Loucy (cell line): Measurements from ENCODE around the gene ITGA2.

Experiments
- H2AFZ ChIP-seq: fragments of 200-600 bp; sonication (generic); 2 replicates; pipeline ENCODE4 v1.6.0; 2016; ENCODE audit warnings: antibody characterized with exemption, mild to moderate bottlenecking, low read length, moderate library complexity
- H3F3A ChIP-seq: fragments of 200-600 bp; 2 replicates; pipeline ENCODE4 v1.6.0; 2016; ENCODE audit warnings: antibody characterized with exemption, low read depth, mild to moderate bottlenecking
- H3K27me3 ChIP-seq: fragments of 200-600 bp; sonication (generic); 2 replicates; pipeline ENCODE4 v1.6.1; 2014; ENCODE audit warnings: low read length, mild to moderate bottlenecking; ENCODE audit not compliant: insufficient read depth, poor library complexity, severe bottlenecking
- H3K36me3 ChIP-seq: fragments of 200-600 bp; sonication (generic); 2 replicates; pipeline ENCODE4 v1.6.1; 2016; ENCODE audit warnings: low read length; ENCODE audit not compliant: insufficient read depth
- H3K4me1 ChIP-seq: fragments of 200-600 bp; sonication (generic); 2 replicates; pipeline ENCODE4 v1.5.1; 2014; ENCODE audit warnings: low read length, mild to moderate bottlenecking; ENCODE audit not compliant: insufficient read depth, poor library complexity, severe bottlenecking
- H3K4me2 ChIP-seq: fragments of 200-600 bp; sonication (generic); 2 replicates; pipeline ENCODE4 v1.6.0; 2014; ENCODE audit warnings: antibody characterized with exemption, low read length, low read depth, mild to moderate bottlenecking; ENCODE audit not compliant: poor library complexity, severe bottlenecking
- H3K4me3 ChIP-seq: fragments of 200-600 bp; sonication (generic); 2 replicates; pipeline ENCODE4 v1.5.1; 2014; ENCODE audit warnings: low read length, mild to moderate bottlenecking, mixed read lengths; ENCODE audit not compliant: poor library complexity, severe bottlenecking
- H3K79me2 ChIP-seq: fragments of 200-600 bp; sonication (generic); 2 replicates; pipeline ENCODE4 v1.6.1; 2014; ENCODE audit warnings: low read length; ENCODE audit not compliant: insufficient read depth
- H3K9ac ChIP-seq: fragments of 200-600 bp; sonication (generic); 2 replicates; pipeline ENCODE4 v1.6.0; 2014; ENCODE audit warnings: mild to moderate bottlenecking, low read depth, low read length, moderate library complexity; ENCODE audit not compliant: poor library complexity, severe bottlenecking
- H3K9me2 ChIP-seq: fragments of 200-600 bp; sonication (generic); replicated peaks from 2 replicates; pipeline ENCODE4 v1.6.1; 2016; ENCODE audit warnings: low read depth, low read length, mixed read lengths
- H3K9me3 ChIP-seq: fragments of 200-600 bp; sonication (generic); 2 replicates; pipeline ENCODE4 v1.6.1; 2014; ENCODE audit warnings: mild to moderate bottlenecking, antibody characterized with exemption, low read length, low read depth; ENCODE audit not compliant: insufficient read depth
- H4K20me1 ChIP-seq: fragments of 200-600 bp; sonication (generic); 2 replicates; pipeline ENCODE4 v1.6.0; 2014; ENCODE audit warnings: antibody characterized with exemption, low read length, mild to moderate bottlenecking; ENCODE audit not compliant: insufficient read depth, poor library complexity, severe bottlenecking
- CTCF ChIP-seq: fragments of 200-600 bp; sonication (generic); conservative IDR thresholded peaks from 2 replicates; pipeline ENCODE4 v1.5.1; 2014; ENCODE audit warnings: mild to moderate bottlenecking, antibody characterized with exemption, low read length
- EZH2phosphoT487 ChIP-seq: fragments of 200-600 bp; IDR thresholded peaks from 2 replicates; pipeline ENCODE4 v1.6.1; 2018; ENCODE audit warnings: antibody characterized with exemption, mild to moderate bottlenecking, moderate library complexity, borderline replicate concordance

ITGA2 gene

GRCh38 chr5:52987711-52988331 lies 1.3 kb upstream of the ITGA2 start:
- Histone ChIP-seq H3K9me2 (no peaks in the 10 kb centered on the region), H3K9ac (no peak overlapping the region), H3K79me2 (no peaks in the 10 kb centered on the region), H3F3A (no peaks in the 10 kb centered on the region; the same call in 1 of the 2 replicates), H3K27me3 (no peaks in the 10 kb centered on the region), H3K4me1 (peaks cover 27% of the 10 kb centered on the region), H4K20me1 (no peaks in the 10 kb centered on the region), H2AFZ (no peak overlapping the region), H3K4me2 (peak overlapping the region; percentile 83), H3K4me3 (peak overlapping the region; percentile 84), H3K36me3 (no peaks in the 10 kb centered on the region), H3K9me3 (no peaks in the 10 kb centered on the region)
- TF ChIP-seq CTCF: no peak
- no peak for TF ChIP-seq EZH2phosphoT487

GRCh38 chr5:52988335-52989024 lies 672 bp upstream of the ITGA2 start:
- Histone ChIP-seq H3K4me2 (peak overlapping the region; percentile 83), H3K27me3 (no peaks in the 10 kb centered on the region), H3K79me2 (no peaks in the 10 kb centered on the region), H3K4me3 (peak overlapping the region; percentile 84), H3K36me3 (no peaks in the 10 kb centered on the region), H3K9ac (peak overlapping the region; percentile 66), H3K9me3 (no peaks in the 10 kb centered on the region), H3F3A (no peaks in the 10 kb centered on the region; the same call in 1 of the 2 replicates), H4K20me1 (no peaks in the 10 kb centered on the region), H2AFZ (peak overlapping the region; percentile 98), H3K9me2 (no peaks in the 10 kb centered on the region), H3K4me1 (peaks cover 27% of the 10 kb centered on the region)
- no peak for TF ChIP-seq CTCF
- TF ChIP-seq EZH2phosphoT487: no peak

GRCh38 chr5:52989781-52990527 lies 802 bp downstream of the ITGA2 start:
- Histone ChIP-seq H3K9me3 (no peaks in the 10 kb centered on the region), H3K79me2 (no peaks in the 10 kb centered on the region)

More at GRCh38 chr5:52989781-52990527, 802 bp downstream of the ITGA2 start:
- H3K4me3 ChIP-seq: peak overlapping the region; percentile 84
- TF ChIP-seq EZH2phosphoT487: no peak
- TF ChIP-seq CTCF: peak; percentile 53
- H3K36me3 ChIP-seq: no peaks in the 10 kb centered on the region
- H3K27me3 ChIP-seq: no peaks in the 10 kb centered on the region
- peak overlapping the region; percentile 66 for H3K9ac ChIP-seq
- H2AFZ ChIP-seq: peak overlapping the region; percentile 98
- H3K9me2 ChIP-seq: no peaks in the 10 kb centered on the region
- no peaks in the 10 kb centered on the region; the same call in 1 of the 2 replicates for H3F3A ChIP-seq
- H3K4me1 ChIP-seq: peaks cover 27% of the 10 kb centered on the region
- no peaks in the 10 kb centered on the region for H4K20me1 ChIP-seq
- H3K4me2 ChIP-seq: peak overlapping the region; percentile 83
